IMR-90 (cell line): Measurements from ENCODE around the gene OR5B3.

ENCODE experiments used
- CEBPB ChIP-seq: IDR thresholded peaks from 2 replicates; pipeline ENCODE4 v1.6.1; 2012; ENCODE audit warnings: low read depth, low read length, improper control_type of control experiment
- CTCF ChIP-seq: conservative IDR thresholded peaks from 2 replicates; pipeline ENCODE4 v1.5.1; 2012; ENCODE audit warnings: mild to moderate bottlenecking, low read depth, low read length, improper control_type of control experiment
- ELK1 ChIP-seq: fragments of 150-350 bp; IDR thresholded peaks from 2 replicates; pipeline ENCODE4 v1.6.1; 2016; ENCODE audit warnings: low read depth, mild to moderate bottlenecking, low read length, moderate library complexity, borderline replicate concordance
- MAFK ChIP-seq: IDR thresholded peaks from 2 replicates; pipeline ENCODE4 v1.6.1; 2012; ENCODE audit warnings: low read depth, low read length, improper control_type of control experiment
- MAZ ChIP-seq: IDR thresholded peaks from 2 replicates; pipeline ENCODE4 v1.6.1; 2012; ENCODE audit warnings: low read depth, mild to moderate bottlenecking, low read length, improper control_type of control experiment, moderate library complexity, borderline replicate concordance
- MXI1 ChIP-seq: IDR thresholded peaks from 2 replicates; pipeline ENCODE4 v1.6.1; 2012; ENCODE audit warnings: low read depth, mild to moderate bottlenecking, low read length, moderate library complexity, borderline replicate concordance
- POLR2A ChIP-seq: IDR thresholded peaks from 2 replicates; pipeline ENCODE4 v1.6.1; 2012; ENCODE audit warnings: mild to moderate bottlenecking, low read depth, low read length
- RCOR1 ChIP-seq: IDR thresholded peaks from 2 replicates; pipeline ENCODE4 v1.6.1; 2012; ENCODE audit warnings: mild to moderate bottlenecking, low read length, improper control_type of control experiment; ENCODE audit not compliant: insufficient replicate concordance
- RFX5 ChIP-seq: IDR thresholded peaks from 2 replicates; pipeline ENCODE4 v1.8.0; 2012; ENCODE audit warnings: low read depth, mild to moderate bottlenecking, low read length, moderate library complexity
- SMC3 ChIP-seq: fragments of 150-350 bp; IDR thresholded peaks from 2 replicates; pipeline ENCODE4 v1.6.1; 2016; ENCODE audit warnings: low read depth, mild to moderate bottlenecking, antibody characterized with exemption, low read length, moderate library complexity
- USF2 ChIP-seq: fragments of 150-350 bp; IDR thresholded peaks from 2 replicates; pipeline ENCODE4 v1.6.1; 2017; ENCODE audit warnings: mild to moderate bottlenecking, antibody characterized with exemption, low read length, low read depth

- TF ChIP-seq POLR2A (no peak), SMC3 (no peak), CTCF (no peak), CEBPB (no peak), RCOR1 (no peak), USF2 (no peak), MAFK (no peak), MAZ (no peak), ELK1 (no peak), RFX5 (no peak), MXI1 (no peak)
Measured at GRCh38 chr11:58428021-58428420, 21.3 kb upstream of the OR5B3 start, which contains the start of gene OR5B2.
